HG03439 (cell line): Measurements from ENCODE around the gene ARPIN.

ENCODE experiments used
- ATAC-seq: cut with Tn5 transposase; IDR thresholded peaks from one replicate; pipeline ENCODE4 v1.9.1; 2021; ENCODE audit warnings: mild to moderate bottlenecking, moderate library complexity; ENCODE audit not compliant: unreplicated experiment

The ARPIN gene

DNA sequence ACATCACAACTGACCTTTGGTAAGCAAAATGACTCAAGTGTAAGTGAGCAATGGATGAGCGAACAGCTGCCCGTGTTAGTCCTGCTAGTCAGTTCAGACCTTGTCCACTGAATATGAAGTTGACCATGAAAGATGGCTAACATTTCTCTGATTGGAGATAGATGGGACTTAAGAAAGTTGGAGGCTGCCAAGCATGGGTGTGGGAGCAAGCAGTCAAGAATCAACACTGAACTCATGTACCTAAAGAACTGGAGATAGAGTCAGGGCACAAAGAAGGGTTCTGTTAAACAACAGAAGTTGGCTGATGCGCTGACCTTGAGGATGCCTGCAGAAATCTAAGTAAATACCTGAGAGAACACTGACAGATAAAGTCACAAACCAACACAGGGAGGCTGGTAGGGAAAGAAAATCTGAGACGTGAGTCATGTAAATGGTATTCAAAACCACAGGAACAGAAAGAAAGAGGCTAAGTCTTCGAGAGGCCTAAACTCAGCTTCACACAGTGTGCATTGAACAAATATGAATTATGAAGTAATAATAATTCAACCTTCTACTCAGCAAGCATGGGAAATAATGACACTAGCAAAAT lies 67.4 kb downstream of the ARPIN start:
- no peak for ATAC-seq
